ENCODE measurements around the gene FMNL2. TPM values are rescaled to one million over a fixed set of nuclear protein-coding genes. Genes with fewer than 3 reads are reported as not detected.
"Not testable (repeated sequence)": the region's sequence is repeated elsewhere in the genome, so short reads cannot be mapped to it uniquely, and the experiment has no call there.

FMNL2 gene
- polyA plus RNA-seq, 1 donor = 35.3 TPM

GRCh38 chr2:152388269-152388668 is 53.3 kb downstream of the FMNL2 start:
- H3K36me3 ChIP-seq (ENCODE audit: control insufficient read depth, insufficient read depth, low read length); H3K27me3 ChIP-seq (ENCODE audit: control insufficient read depth, insufficient read depth, low read length); H3K27ac ChIP-seq (ENCODE audit: low read length); H3K4me3 ChIP-seq (ENCODE audit: low read length); H3K4me1 ChIP-seq (ENCODE audit: control insufficient read depth, insufficient read depth, low read length); DNase-seq; H3K9me3 ChIP-seq (ENCODE audit: control insufficient read depth, low read depth, low read length): not testable (repeated sequence)
- WGBS (ENCODE audit: insufficient coverage, low lambda C conversion rate) = 100% methylated on average over 5 of the region's 9 CpGs

- peaks cover 5% of the 10 kb centered on the region for H3K9me3 ChIP-seq (ENCODE audit: control insufficient read depth, low read depth, low read length)
- no peak overlapping the region for H3K4me3 ChIP-seq (ENCODE audit: low read length)
- no peaks in the 10 kb centered on the region for H3K36me3 ChIP-seq (ENCODE audit: control insufficient read depth, insufficient read depth, low read length)
- H3K27ac ChIP-seq (ENCODE audit: low read length) = no peak overlapping the region
- no peaks in the 10 kb centered on the region for H3K27me3 ChIP-seq (ENCODE audit: control insufficient read depth, insufficient read depth, low read length)
- no peaks in the 10 kb centered on the region for H3K4me1 ChIP-seq (ENCODE audit: control insufficient read depth, insufficient read depth, low read length)
- WGBS (ENCODE audit: insufficient coverage, low lambda C conversion rate) = 100% methylated on average over 1 of the region's 19 CpGs
- no peak for DNase-seq
Measured at GRCh38 chr2:152389483-152389882, 54.5 kb downstream of the FMNL2 start.

GRCh38 chr2:152390837-152391236 is 55.9 kb downstream of the FMNL2 start:
- Histone ChIP-seq H3K4me1 (ENCODE audit: control insufficient read depth, insufficient read depth, low read length) (no peaks in the 10 kb centered on the region), H3K36me3 (ENCODE audit: control insufficient read depth, insufficient read depth, low read length) (no peaks in the 10 kb centered on the region), H3K27ac (ENCODE audit: low read length) (no peak overlapping the region), H3K9me3 (ENCODE audit: control insufficient read depth, low read depth, low read length) (peaks cover 5% of the 10 kb centered on the region), H3K4me3 (ENCODE audit: low read length) (no peak overlapping the region), H3K27me3 (ENCODE audit: control insufficient read depth, insufficient read depth, low read length) (no peaks in the 10 kb centered on the region)
- no peak for DNase-seq
- WGBS (ENCODE audit: insufficient coverage, low lambda C conversion rate) = 100% methylated on average over 1 of the region's 2 CpGs

- Histone ChIP-seq H3K27ac (ENCODE audit: low read length) (no peak overlapping the region), H3K27me3 (ENCODE audit: control insufficient read depth, insufficient read depth, low read length) (no peaks in the 10 kb centered on the region), H3K4me3 (ENCODE audit: low read length) (no peak overlapping the region), H3K9me3 (ENCODE audit: control insufficient read depth, low read depth, low read length) (peaks cover 5% of the 10 kb centered on the region), H3K4me1 (ENCODE audit: control insufficient read depth, insufficient read depth, low read length) (no peaks in the 10 kb centered on the region), H3K36me3 (ENCODE audit: control insufficient read depth, insufficient read depth, low read length) (no peaks in the 10 kb centered on the region)
- no peak for DNase-seq
- no CpG with 5 or more reads among the region's 2 CpGs for WGBS (ENCODE audit: insufficient coverage, low lambda C conversion rate)
Measured at GRCh38 chr2:152391318-152391717, 56.3 kb downstream of the FMNL2 start.

GRCh38 chr2:152393377-152393776 is 58.4 kb downstream of the FMNL2 start:
- H3K9me3 ChIP-seq (ENCODE audit: control insufficient read depth, low read depth, low read length) = peaks cover 5% of the 10 kb centered on the region
- no peaks in the 10 kb centered on the region for H3K36me3 ChIP-seq (ENCODE audit: control insufficient read depth, insufficient read depth, low read length)
- WGBS (ENCODE audit: insufficient coverage, low lambda C conversion rate) = no CpG with 5 or more reads among the region's 1 CpG
- H3K4me3 ChIP-seq (ENCODE audit: low read length) = no peak overlapping the region
- no peaks in the 10 kb centered on the region for H3K27me3 ChIP-seq (ENCODE audit: control insufficient read depth, insufficient read depth, low read length)
- no peak overlapping the region for H3K27ac ChIP-seq (ENCODE audit: low read length)
- DNase-seq = no peak
- no peaks in the 10 kb centered on the region for H3K4me1 ChIP-seq (ENCODE audit: control insufficient read depth, insufficient read depth, low read length)

- H3K4me3 ChIP-seq (ENCODE audit: low read length) = no peak overlapping the region
- no peak overlapping the region for H3K27ac ChIP-seq (ENCODE audit: low read length)
- H3K27me3 ChIP-seq (ENCODE audit: control insufficient read depth, insufficient read depth, low read length) = no peaks in the 10 kb centered on the region
- no peaks in the 10 kb centered on the region for H3K4me1 ChIP-seq (ENCODE audit: control insufficient read depth, insufficient read depth, low read length)
- peaks cover 5% of the 10 kb centered on the region for H3K9me3 ChIP-seq (ENCODE audit: control insufficient read depth, low read depth, low read length)
- H3K36me3 ChIP-seq (ENCODE audit: control insufficient read depth, insufficient read depth, low read length) = no peaks in the 10 kb centered on the region
- DNase-seq = no peak
Measured at GRCh38 chr2:152394326-152394725, 59.4 kb downstream of the FMNL2 start.

- no peaks in the 10 kb centered on the region for H3K4me1 ChIP-seq (ENCODE audit: control insufficient read depth, insufficient read depth, low read length)
- H3K9me3 ChIP-seq (ENCODE audit: control insufficient read depth, low read depth, low read length) = no peaks in the 10 kb centered on the region
- no peak for DNase-seq
- no CpG with 5 or more reads among the region's 2 CpGs for WGBS (ENCODE audit: insufficient coverage, low lambda C conversion rate)
- H3K27ac ChIP-seq (ENCODE audit: low read length) = no peak overlapping the region
- no peak overlapping the region for H3K4me3 ChIP-seq (ENCODE audit: low read length)
- H3K27me3 ChIP-seq (ENCODE audit: control insufficient read depth, insufficient read depth, low read length) = no peaks in the 10 kb centered on the region
- no peaks in the 10 kb centered on the region for H3K36me3 ChIP-seq (ENCODE audit: control insufficient read depth, insufficient read depth, low read length)
Measured at GRCh38 chr2:152395103-152395502, 60.1 kb downstream of the FMNL2 start.

- Histone ChIP-seq H3K36me3 (ENCODE audit: control insufficient read depth, insufficient read depth, low read length) (no peaks in the 10 kb centered on the region), H3K4me3 (ENCODE audit: low read length) (no peak overlapping the region), H3K27me3 (ENCODE audit: control insufficient read depth, insufficient read depth, low read length) (no peaks in the 10 kb centered on the region), H3K4me1 (ENCODE audit: control insufficient read depth, insufficient read depth, low read length) (no peaks in the 10 kb centered on the region), H3K9me3 (ENCODE audit: control insufficient read depth, low read depth, low read length) (no peaks in the 10 kb centered on the region), H3K27ac (ENCODE audit: low read length) (no peak overlapping the region)
- 60% methylated on average over 1 of the region's 6 CpGs for WGBS (ENCODE audit: insufficient coverage, low lambda C conversion rate)
- no peak for DNase-seq
Measured at GRCh38 chr2:152395572-152395971, 60.6 kb downstream of the FMNL2 start.

GRCh38 chr2:152396051-152396511 is 61.1 kb downstream of the FMNL2 start:
- H3K27me3 ChIP-seq (ENCODE audit: control insufficient read depth, insufficient read depth, low read length) = no peaks in the 10 kb centered on the region
- no peak overlapping the region for H3K4me3 ChIP-seq (ENCODE audit: low read length)
- H3K36me3 ChIP-seq (ENCODE audit: control insufficient read depth, insufficient read depth, low read length) = no peaks in the 10 kb centered on the region
- no peak overlapping the region for H3K27ac ChIP-seq (ENCODE audit: low read length)
- 100% methylated on average over 1 of the region's 4 CpGs for WGBS (ENCODE audit: insufficient coverage, low lambda C conversion rate)
- no peaks in the 10 kb centered on the region for H3K4me1 ChIP-seq (ENCODE audit: control insufficient read depth, insufficient read depth, low read length)
- DNase-seq = no peak
- no peaks in the 10 kb centered on the region for H3K9me3 ChIP-seq (ENCODE audit: control insufficient read depth, low read depth, low read length)

- H3K4me3 ChIP-seq (ENCODE audit: low read length) = no peak overlapping the region
- H3K4me1 ChIP-seq (ENCODE audit: control insufficient read depth, insufficient read depth, low read length) = no peaks in the 10 kb centered on the region
- no peak for DNase-seq
- no peaks in the 10 kb centered on the region for H3K36me3 ChIP-seq (ENCODE audit: control insufficient read depth, insufficient read depth, low read length)
- H3K9me3 ChIP-seq (ENCODE audit: control insufficient read depth, low read depth, low read length) = no peaks in the 10 kb centered on the region
- no peaks in the 10 kb centered on the region for H3K27me3 ChIP-seq (ENCODE audit: control insufficient read depth, insufficient read depth, low read length)
- no peak overlapping the region for H3K27ac ChIP-seq (ENCODE audit: low read length)
- 83% methylated on average over 2 of the region's 2 CpGs for WGBS (ENCODE audit: insufficient coverage, low lambda C conversion rate)
Measured at GRCh38 chr2:152396763-152397162, 61.8 kb downstream of the FMNL2 start.

- 100% methylated on average over 2 of the region's 4 CpGs for WGBS (ENCODE audit: insufficient coverage, low lambda C conversion rate)
- Histone ChIP-seq H3K27me3 (ENCODE audit: control insufficient read depth, insufficient read depth, low read length) (no peaks in the 10 kb centered on the region), H3K4me1 (ENCODE audit: control insufficient read depth, insufficient read depth, low read length) (no peaks in the 10 kb centered on the region), H3K36me3 (ENCODE audit: control insufficient read depth, insufficient read depth, low read length) (no peaks in the 10 kb centered on the region), H3K4me3 (ENCODE audit: low read length) (no peak overlapping the region), H3K27ac (ENCODE audit: low read length) (no peak overlapping the region), H3K9me3 (ENCODE audit: control insufficient read depth, low read depth, low read length) (no peaks in the 10 kb centered on the region)
- DNase-seq = no peak
Measured at GRCh38 chr2:152399003-152399402, 64.0 kb downstream of the FMNL2 start.

Data from large intestine (tissue), 3 donors.